ENCODE data around the gene HTT.
"Not testable (repeated sequence)": the region's sequence is repeated elsewhere in the genome, so short reads cannot be mapped to it uniquely, and the experiment has no call there.

The HTT gene

GRCh38 chr4:3085948-3086670 lies 11.6 kb downstream of the HTT start:
- no peak for DNase-seq

GRCh38 chr4:3087115-3087797 lies 12.8 kb downstream of the HTT start:
- DNase-seq: no peak

GRCh38 chr4:3091464-3091863 lies 17.0 kb downstream of the HTT start:
- no peak for DNase-seq

- not testable (repeated sequence) for DNase-seq
These were observed 20.2 kb downstream of the HTT start for GRCh38 chr4:3094701-3095100.

GRCh38 chr4:3096202-3096601 lies 21.7 kb downstream of the HTT start:
- DNase-seq: no peak

- no peak for DNase-seq
These were observed 23.9 kb downstream of the HTT start for GRCh38 chr4:3098346-3098745.

- DNase-seq: peak; percentile 84
These were observed 32.1 kb downstream of the HTT start for GRCh38 chr4:3106339-3107186.

GRCh38 chr4:3107271-3107670 lies 32.8 kb downstream of the HTT start:
- DNase-seq: no peak

GRCh38 chr4:3107691-3108121 lies 33.2 kb downstream of the HTT start:
- no peak for DNase-seq

GRCh38 chr4:3108211-3108610 lies 33.7 kb downstream of the HTT start:
- no peak for DNase-seq

- no peak for DNase-seq
These were observed 37.0 kb downstream of the HTT start for GRCh38 chr4:3111461-3111860.

GRCh38 chr4:3112201-3112600 lies 37.7 kb downstream of the HTT start:
- DNase-seq: no peak

GRCh38 chr4:3112609-3113469 lies 38.4 kb downstream of the HTT start:
- DNase-seq: no peak

- no peak for DNase-seq
These were observed 39.9 kb downstream of the HTT start for GRCh38 chr4:3114377-3114776.

GRCh38 chr4:3115637-3116270 lies 41.3 kb downstream of the HTT start:
- no peak for DNase-seq

- DNase-seq: no peak
These were observed 42.5 kb downstream of the HTT start for GRCh38 chr4:3116955-3117354.

- no peak for DNase-seq
These were observed 43.8 kb downstream of the HTT start for GRCh38 chr4:3118312-3118711.

- no peak for DNase-seq
These were observed 45.0 kb downstream of the HTT start for GRCh38 chr4:3119464-3119863.

GRCh38 chr4:3121110-3121509 lies 46.6 kb downstream of the HTT start:
- DNase-seq: no peak

- DNase-seq: no peak
These were observed 47.1 kb downstream of the HTT start for GRCh38 chr4:3121596-3121995.

GRCh38 chr4:3122081-3122563 lies 47.6 kb downstream of the HTT start:
- no peak for DNase-seq

- DNase-seq: no peak
These were observed 48.7 kb downstream of the HTT start for GRCh38 chr4:3123181-3123671.
